Left colon (tissue), 2 donors: ENCODE measurements around the gene NT5C3A. TPM values are rescaled to one million over a fixed set of nuclear protein-coding genes. Genes with fewer than 3 reads are reported as not detected.
"Not testable (repeated sequence)": the region's sequence is repeated elsewhere in the genome, so short reads cannot be mapped to it uniquely, and the experiment has no call there.

Experiments
- ATAC-seq: fragments of 200-7000 bp; cut with Tn5 transposase; one replicate; pipeline ENCODE4 v1.9.1; 2020; ENCODE audit warnings: mild to moderate bottlenecking, moderate library complexity
- DNase-seq, 2 donors: peaks; one replicate each; pipeline ENCODE4 v3.0.0-alpha.2; 2020
- intact Hi-C, 2 donors: fragments of 100-400 bp; cut with DNase I in 1 of 2; cut with micrococcal nuclease in 1 of 2; formaldehyde crosslinking; loops; one replicate each; pipeline versions ENCODE4 v1.11.2 to v1.14.0; 2022; cut with DNase I, micrococcal nuclease
- long read RNA-seq: library from polyadenylated mRNA; unstranded; transcript quantifications from one replicate; pipeline ENCODE4 v2.0.0, GENCODE V29; 2021
- total RNA-seq, 2 donors: library from RNA; stranded (reverse); fragmentation: NEBNext Ultra II Directional; extraction: Animal tissue kit (Norgen Biotek cat#: 25700); gene quantifications; one replicate each; pipeline ENCODE4 v1.2.1, GENCODE V29; 2021
- donor health status: DM: no; HTN: no; CAD: no.
- donor health status: DM: yes; HTN: yes; CAD: no.

Gene NT5C3A
- 10 to 100 TPM; 85.0 to 98.5 TPM for total RNA-seq
- long read RNA-seq, transcript NT5C3A-201 (9 exons, 1,704 nt), result major isoform, 17 of 34 reads
- long read RNA-seq, partial matches to known transcripts, result 1 of 34 reads
- long read RNA-seq, other reads (novel, unspliced or antisense), result 7 of 34 reads

DNA sequence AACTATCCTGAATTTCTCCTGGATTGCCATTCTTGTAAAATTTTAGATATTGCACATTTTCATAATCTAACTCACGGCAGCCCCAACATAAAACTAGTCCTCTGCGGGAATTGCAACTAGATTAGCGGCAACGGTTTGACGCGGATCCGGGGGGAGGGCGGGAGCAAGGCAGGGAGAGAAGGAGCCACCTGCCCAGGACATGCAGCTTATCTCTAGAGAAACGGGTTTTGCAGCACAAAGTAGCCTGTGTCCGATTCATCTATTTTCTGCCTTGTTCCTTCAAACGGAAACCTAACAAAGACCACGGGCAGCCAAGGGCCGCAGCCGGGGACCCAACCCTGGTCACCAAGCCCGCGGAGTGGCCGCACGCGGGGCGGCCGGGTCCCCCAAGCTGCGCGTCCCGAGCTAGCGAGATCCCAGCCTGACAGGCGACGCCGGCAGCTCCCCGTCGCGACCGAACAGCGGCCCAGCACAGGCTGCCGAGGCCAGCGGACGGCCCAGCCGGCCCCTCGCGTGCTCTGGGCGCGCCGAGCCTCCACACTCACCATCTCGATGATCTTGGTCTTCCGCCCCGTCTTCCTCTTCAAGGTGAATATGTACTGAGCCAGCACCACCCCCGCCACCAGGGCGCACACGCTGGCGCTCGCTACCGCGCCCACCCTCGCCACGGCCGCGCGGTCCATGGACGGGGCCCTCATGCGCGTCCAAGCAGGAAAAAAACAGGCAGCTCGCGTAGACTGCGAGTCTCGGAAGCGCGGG, at the start of gene NT5C3A:
Gene NT5C3A, minus strand, starts transcription at position 754 of the 759 bp plus-strand sequence. Its CDS starts 71 bp downstream, at position 683.
- peak in 1 of 2 donors; percentile 67 for DNase-seq
- intact Hi-C loops, result no loop called here
- peak; percentile 42 for ATAC-seq

DNA sequence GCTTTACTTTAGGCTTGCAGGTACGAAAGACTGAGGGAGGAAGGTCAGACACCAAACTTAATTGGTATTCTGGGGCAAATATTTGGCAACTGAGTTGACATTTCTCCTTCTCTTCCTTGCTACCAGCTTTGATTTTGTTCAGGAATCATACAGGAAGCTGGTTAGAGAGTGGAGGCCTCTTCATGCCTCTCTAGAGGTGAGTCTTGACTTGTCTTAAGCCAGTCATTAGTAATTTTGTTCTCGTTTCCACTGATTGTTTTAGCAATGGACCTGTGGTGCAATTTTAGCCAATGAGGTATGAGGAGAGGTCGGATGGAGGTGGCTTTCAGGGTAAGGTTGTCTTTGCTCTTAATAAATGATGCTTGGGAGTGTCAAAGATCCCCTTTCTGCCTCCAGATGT, 49.0 kb upstream of the NT5C3A start:
- DNase-seq (no peak), ATAC-seq (no peak)
- intact Hi-C loops, result no loop called here

DNA sequence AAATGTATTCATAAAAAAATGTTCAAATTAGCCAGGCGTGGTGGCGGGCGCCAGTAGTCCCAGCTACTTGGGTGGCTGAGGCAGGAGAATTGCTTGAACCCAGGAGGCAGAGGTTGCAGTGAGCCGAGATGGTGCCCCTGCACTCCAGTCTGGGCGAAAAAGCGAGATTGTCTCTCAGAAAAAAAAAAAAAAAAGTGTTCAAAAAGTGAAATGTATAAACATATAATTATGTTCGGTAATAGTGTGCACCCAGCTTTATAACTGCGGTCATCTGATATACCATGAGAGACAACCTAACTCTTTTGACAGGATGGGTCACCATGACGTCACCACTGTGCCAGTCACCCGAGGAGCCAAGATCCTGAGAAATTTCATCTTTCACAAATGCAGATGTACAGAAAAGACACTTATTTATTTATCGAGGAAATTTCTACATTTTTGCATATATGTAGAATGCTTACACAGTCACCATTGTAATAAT, 47.2 kb upstream of the NT5C3A start:
- ATAC-seq, result no peak
- intact Hi-C loops, result no loop called here
- DNase-seq, result no peak

DNA sequence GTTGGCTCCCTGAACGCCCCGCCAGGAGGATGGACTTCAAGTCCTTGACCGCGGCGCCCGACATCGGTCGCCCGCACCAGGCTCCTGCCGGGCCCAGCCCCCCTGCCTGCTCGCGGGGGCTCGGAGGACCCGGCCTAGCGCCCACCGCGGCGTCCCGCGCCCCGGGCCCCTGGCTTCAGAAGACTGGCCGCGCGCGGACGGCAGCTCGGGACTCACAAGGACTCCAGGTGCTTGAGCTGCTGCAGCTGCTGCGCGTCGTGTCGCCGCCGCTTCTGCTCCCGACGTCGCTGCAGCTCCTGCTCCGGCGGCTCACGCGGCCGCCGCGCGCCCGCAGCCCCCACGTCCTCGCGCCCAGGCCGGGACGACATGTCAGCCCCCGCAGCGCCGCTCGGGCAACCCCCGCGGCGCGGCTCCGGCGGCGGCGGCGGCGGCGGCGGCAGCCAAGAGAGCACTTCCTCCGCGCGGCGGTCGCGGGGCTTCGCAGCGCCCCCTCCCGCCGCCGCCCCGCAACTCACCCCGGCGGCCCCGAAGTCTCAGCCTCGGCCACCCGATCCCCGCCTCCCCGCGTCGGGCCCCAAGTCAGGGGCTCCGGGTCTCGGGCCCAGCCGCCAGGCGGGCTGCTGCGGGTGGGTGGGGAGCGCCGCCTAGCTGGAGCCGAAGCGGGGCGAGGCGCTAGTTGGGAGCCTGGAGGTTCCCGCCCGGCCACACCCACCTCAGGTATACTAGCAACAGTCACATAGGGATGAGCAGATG, 46.6 kb upstream of the NT5C3A start, which contains the start of gene RP9:
Gene RP9, minus strand, starts transcription at position 400 of the 753 bp plus-strand sequence. Its CDS starts 32 bp downstream, at position 368.
- intact Hi-C loops, result no loop called here
- peak; percentile 57 to 74 for DNase-seq
- peak; percentile 88 for ATAC-seq

DNA sequence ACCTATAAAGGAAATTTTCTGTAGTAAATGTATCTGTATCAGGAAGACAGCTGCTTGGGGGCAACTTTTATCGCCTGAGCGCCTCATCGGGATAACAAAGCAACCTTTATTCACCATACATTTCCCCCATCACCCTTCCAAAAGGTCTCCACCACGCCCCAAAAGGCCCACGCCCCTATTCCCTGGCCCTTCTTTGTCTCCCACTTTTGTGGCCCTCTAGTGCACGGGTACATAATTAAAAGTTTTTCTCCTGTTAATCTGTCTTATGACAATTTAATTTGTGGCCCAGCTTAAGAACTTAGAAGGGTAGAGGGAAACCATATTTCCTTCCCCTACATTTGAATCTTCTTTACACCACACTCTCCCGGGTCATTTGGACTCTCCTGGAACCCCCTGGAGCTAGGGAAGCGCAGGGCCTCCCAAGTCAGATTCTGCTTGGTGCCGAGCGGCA, 46.0 kb upstream of the NT5C3A start:
- ATAC-seq (peak; percentile 33), DNase-seq (peak in 1 of 2 donors; percentile 27)
- intact Hi-C loops, result no loop called here

DNA sequence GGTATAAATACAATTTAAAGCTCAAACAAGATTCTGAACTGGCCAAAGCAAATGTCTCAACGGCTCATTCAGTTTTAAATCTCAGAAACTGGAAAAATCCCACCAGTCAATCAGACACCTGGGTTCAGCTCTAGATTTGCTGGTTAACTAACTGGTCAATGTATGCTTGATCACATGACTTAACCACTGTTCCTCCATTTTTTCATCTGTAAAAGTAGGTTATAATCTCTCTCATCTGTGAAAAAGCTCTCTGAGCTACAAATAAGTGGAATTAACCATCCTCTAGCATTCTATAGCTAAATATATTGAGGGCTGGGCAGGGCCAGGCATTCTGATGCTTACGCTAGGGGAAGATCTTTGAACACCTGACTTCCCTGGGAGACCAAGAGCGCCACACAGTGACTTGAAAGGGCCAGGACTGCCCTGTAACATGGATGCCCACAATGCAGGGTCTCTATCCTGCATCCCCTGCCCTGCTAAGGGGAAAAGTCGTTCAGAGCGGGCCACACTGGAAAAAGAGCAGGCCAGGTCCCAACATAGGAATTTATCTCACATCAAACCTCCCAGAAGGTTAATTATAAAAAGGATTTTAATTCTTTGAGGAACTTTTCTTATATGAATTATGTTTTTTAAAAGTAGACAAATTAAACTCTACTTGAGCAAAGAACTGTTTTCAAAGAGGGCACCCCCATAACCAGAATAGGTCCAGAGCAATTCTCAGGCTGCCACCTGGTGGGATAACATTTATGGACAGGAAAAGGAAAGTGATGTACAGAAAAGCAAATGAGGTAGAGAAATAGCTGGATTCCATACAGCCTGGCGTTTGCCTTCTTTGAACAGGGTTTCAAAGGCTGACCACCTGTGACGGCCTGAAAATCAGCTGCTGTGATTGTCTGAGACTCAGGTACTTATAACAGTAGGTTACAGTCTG, 44.8 kb upstream of the NT5C3A start:
- DNase-seq (peak in 1 of 2 donors; percentile 41), ATAC-seq (peak; percentile 39)
- intact Hi-C loops, result no loop called here

DNA sequence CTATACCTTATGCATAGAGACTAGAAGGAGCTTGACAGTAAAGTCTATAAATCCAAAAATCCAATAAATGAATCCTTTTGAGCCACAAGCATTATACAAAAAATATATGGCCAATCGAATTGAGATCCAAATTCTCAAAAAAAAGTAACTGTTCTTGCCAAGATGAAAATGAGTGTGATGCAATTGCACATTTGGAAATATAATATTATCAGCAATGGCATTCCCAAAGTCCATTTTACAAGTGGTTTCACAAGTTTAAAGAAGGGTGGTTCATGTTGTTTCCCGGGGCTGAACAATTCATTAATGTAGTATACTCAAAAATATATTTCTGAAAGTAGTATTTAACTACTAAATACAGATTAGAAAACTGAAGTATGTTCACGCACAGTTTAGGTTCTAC, 39.3 kb upstream of the NT5C3A start:
- intact Hi-C loops, result no loop called here
- ATAC-seq (no peak), DNase-seq (no peak)

DNA sequence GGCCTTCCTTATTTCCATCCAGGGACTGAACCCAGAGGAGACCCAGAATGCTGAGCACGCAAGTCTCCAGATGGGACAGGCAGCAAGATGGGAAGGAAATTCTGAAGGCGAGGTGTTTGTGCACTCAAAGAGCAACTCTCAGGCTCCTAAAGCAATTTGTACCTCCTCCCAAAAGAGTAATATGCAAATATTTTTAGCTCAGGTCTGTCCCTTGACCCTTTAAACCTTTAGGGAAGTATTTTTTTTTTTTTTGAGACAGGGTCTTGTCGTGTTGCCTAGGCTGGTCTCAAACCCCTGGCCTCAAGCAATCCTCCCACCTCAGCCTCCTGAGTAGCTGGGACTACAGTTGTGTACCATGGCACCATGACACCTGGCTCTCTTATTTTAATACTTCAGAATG, 38.2 kb upstream of the NT5C3A start:
- ATAC-seq (no peak), DNase-seq (no peak)
- intact Hi-C loops, result no loop called here

DNA sequence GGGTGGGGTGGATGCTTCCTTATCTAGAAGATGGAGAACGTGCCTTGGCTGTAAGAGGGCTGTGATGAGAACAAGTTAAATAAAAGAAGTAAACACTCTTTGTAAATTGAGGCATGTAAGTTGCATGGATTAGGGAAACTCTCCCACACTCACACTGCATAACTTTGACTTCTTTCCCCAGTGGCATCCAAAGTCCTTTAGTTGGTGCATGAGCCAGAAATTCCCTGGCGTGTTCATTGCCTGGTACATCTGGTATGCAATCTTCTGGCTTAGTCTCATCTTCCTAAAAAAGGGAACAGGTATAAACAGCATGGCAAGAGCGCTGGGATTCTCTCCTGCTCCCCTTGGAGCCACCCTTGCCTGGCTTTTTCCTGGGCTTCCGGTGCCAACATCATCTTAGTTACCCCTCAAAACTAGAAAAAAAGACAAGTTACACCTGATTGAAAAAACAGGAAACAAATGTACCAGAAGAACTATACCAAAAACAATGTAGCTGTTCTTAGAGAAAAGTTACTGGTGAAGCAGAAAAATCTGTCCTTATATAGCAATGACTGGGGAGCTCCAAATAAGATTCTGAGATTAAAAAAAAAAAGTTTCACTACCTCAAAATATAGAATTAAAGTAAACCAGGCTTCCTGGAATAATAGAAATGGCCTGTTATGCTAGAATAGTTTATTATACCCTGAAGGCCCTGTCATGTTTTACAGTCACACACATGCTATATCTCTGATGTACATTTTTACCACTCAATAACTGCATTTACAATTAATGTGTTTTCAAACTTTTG, 36.8 kb upstream of the NT5C3A start:
- DNase-seq, result no peak
- intact Hi-C loops, result no loop called here
- no peak for ATAC-seq

DNA sequence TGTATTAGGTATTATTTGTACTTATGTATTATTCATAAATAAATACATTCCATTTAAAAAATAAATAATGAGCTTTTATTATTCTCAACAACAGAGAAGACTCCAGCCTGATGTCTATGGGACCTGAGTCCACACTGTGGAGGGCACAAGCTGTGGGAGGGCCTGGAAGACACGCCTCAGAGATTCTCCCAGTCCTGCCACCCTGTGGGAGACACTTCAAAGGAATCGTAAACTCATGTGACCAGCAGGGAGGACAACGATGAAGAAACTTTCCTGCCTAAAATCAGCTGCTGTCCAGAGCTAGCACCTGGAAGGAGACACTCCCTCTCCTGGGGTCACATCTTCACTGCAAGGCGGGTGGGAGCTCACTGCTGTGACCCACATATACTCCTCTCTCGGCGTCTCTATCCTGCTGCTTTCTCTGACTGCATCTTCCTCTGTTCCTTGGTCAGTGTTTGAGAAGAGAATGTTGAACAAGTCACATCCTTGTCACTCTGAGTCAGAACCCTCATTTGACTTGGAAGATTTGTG, 32.2 kb upstream of the NT5C3A start:
- intact Hi-C loops, DNase-seq, ATAC-seq: not testable (repeated sequence)

DNA sequence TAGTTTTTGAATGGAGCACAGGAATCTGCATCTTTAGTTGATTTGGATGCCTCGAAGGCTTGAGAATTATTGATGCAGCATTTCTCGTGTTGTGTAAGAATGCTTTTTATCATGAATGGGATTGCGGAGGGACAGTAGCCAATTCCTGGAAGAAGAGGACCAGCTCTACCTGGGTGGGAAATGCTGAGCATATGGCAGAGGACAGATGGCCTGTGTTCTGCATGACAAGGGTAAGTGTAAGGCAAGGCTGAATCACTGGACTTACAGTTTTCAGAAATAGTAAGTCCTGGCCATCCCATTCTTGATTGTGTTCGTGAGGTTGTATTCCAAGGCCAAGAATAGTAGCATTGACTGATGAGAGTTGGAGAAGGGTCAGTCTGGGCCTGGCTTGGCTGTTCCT, 30.7 kb upstream of the NT5C3A start:
- DNase-seq, result no peak
- no peak for ATAC-seq
- intact Hi-C loops, result no loop called here

DNA sequence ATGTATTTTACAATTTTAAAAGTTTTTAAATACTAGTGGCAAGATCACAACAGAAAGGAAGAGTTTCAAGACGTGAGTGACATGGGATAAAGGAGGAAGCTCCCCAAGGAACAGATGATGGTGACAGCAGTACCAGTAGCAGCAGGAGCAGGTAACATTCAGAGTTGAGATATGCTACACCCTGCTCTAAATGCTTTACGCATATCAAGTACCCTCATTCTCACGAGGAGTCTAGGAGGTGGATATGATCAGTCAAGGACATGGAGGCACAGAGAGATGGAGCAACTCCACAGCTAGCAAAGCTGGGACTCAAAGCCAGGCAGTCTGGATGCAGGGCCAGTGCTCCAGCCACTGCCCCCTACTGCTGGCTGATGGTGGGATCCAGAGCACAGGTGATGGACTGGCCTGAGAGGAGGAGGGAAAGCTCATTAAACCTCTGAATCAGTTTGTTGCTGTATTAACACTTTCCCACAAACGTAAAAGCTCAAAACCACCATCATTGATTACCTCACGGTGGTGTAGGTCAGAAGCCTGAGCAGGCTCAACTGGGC, 29.1 kb upstream of the NT5C3A start:
- no peak for ATAC-seq
- DNase-seq, result no peak
- intact Hi-C loops, result no loop called here

DNA sequence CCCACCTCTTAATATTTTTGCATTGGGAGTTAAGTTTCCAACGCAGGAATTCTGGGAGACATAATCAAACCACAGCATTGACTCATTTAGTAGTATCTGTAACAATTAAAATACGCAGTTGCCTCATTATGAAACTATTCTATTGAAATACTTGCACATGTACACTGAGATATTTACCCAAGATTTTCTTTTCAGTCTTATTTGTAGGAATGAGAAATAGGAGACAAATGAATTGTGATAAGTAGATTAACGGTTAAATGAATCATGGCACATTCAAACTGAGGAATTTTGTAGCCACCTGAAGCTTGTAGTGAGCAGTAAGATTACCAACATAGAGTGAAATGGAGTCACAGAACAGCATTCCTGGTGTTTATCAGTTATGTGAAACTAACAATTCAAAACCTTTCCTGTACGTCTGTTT, 28.5 kb upstream of the NT5C3A start:
- ATAC-seq (no peak), DNase-seq (no peak)
- intact Hi-C loops, result no loop called here

DNA sequence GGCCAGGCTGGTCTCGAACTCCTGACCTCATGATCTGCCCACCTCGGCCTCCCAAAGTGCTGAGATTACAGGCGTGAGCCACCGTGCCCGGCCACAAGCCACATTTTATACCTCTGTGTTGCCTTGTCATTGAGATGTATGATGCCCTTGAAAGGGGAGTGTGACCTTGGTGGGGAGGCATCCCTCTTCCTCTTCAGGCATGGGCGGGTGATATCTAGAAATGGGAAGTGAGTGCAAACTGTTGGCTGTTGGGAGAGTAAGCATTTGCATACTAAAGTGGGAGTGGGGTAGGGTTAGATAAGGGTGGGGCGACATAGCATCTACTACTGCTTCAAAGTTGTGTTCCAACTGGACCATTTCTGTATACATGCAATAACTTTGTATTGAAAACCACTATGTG, 26.6 kb upstream of the NT5C3A start:
- intact Hi-C loops, result no loop called here
- DNase-seq, result no peak

DNA sequence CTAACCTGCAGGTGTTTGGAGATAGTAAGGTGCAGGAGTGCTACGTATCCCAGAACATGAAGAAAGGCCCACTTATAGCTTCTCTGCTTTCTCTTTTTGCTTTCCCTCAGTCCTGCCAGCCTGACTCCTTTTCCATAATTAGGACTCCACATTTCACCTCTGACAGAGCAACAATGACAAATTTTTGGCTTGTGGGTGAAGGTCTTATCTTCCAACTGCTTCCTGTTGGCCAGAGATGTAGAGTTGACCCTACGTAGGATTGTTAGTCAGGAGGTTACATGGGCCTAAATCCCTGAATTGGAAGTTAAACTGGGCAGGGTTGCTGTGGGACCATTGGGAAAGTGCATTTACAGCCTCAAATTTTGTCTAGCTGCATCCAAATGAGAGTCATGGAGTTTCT, 25.3 kb upstream of the NT5C3A start:
- ATAC-seq, result no peak
- intact Hi-C loops, result no loop called here

More for the DNA sequence above, 26.6 kb upstream of the NT5C3A start:
- no peak for ATAC-seq

DNA sequence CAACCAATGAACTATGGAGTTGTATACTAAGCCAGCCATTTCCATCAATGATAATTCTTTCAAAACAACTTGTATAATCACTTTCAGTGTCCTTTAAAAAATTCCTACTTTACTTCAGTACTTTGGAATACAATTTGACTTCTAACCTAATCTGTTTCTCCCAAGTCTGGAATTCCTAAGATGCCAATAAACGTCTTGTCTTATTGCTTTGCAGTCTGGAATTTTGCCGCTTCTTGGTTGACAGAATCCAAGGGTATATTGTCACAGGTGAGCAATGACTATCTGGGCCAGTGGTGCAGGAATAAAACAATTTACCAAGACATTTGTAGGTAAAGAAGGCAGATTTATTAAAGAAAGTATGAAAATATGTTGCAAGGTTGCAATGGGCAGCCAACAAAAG, 24.8 kb upstream of the NT5C3A start:
- ATAC-seq, result no peak
- DNase-seq, result no peak
- intact Hi-C loops, result no loop called here

More for the DNA sequence above, 25.3 kb upstream of the NT5C3A start:
- no peak for DNase-seq
